Stimulated activated CD8-positive, alpha-beta memory T cell treated with anti-CD3 and anti-CD28 coated beads, Interleukin-2, amount 100 ng/mL, for 1 hour (primary cell): Measurements from ENCODE around the gene GPR132.
A peak's percentile ranks its signal among the peaks of the same experiment; 100 is the strongest.

Experiments
- DNase-seq, 2 donors: peaks; one replicate each; pipeline ENCODE4 v3.0.0-alpha.2; 2020; ENCODE audit warnings: low read depth in 2 of 2

GPR132 gene

DNA sequence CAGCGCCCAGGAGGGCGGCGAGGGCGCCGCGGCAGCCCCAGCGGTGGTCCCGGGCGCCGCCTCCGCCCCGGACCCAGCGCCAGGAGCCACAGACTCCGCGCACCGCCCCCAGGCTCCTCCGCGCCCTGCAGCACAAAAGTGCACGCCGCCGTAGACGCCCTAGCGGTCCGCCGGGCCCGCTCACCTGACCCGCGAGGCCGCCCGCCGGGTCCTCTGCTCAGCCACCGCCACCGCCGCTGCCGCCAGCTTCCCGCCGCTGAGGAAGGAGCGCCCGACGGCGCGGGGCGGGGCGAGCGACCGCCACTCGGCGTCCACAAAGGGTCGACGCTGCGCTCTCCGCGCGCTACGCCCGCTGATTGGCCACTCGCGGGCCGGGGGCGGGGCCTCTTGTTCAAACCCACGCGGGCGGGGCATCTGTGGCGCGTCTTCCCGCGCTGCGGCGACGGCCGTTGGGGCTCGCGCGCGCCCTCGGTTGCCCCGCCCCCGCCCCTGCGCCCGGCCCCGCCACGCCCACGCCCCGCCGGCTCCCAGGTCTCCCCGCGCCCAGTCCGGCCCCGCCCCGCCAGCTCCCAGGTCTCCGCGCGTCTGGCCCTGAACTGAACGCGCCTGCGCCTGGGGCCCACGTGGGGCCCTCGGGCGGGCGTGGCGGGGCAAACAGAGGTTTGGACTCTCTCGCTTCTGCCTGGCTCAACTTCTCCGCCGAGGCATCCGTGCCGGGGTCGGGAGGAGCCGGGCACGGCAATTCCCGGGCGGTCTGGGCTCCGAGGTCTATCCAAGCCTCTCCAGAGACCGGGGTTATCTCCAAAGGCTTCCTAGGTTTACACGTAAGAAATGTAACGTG lies 44.2 kb downstream of the GPR132 start, which contains the start of gene CDCA4:
CDCA4 (minus strand) TSS at position 269 of the 841 bp plus-strand sequence. CDS start 9,154 bp downstream, outside the sequence.
- DNase-seq: peak; percentile 98

DNA sequence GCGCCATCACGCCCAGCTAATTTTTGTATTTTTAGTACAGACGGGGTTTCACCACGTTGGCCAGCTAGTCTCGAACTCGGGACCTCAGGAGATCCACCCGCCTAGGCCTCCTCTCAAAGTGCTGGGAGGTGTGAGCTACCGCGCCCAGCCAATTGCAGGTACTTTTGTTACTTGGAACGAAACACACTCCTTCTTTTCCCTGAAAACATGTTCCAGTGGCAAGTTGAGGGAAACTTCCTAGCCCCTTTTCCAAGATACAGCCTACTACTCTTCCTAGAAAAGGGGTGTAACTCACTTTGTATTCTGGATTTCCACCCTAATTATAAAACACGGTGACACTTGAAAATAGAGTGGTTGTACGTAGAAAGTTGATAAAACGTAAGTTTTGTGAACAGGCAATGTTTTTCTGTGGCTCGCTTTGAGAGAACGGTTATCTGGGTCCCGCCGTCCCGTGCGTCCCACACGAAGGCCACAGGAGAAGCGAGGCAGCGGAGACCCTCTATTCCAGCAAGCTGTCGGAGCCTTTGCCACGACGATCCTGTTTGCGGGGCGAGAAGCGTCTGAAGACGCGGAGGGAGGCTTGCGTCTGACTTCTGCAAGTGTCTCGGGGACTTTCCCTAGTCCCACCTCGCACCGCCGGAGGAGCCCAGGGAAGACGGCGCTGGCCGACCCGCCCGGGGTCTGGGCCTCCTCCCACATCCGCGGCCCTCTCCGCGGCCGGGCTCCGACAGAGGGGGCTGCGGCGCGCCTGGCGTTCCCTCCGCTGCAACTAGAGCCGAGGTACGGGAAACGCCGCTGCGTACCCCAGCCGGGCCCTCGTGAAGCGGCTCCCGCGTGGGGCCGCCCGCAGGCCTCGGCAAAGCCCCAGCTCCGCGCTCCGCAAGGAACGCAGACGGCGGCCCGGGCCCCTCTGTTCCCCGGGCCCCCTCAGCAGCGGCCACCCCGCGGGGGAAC lies 45.1 kb downstream of the GPR132 start:
- peak; percentile 29 to 41 for DNase-seq

DNA sequence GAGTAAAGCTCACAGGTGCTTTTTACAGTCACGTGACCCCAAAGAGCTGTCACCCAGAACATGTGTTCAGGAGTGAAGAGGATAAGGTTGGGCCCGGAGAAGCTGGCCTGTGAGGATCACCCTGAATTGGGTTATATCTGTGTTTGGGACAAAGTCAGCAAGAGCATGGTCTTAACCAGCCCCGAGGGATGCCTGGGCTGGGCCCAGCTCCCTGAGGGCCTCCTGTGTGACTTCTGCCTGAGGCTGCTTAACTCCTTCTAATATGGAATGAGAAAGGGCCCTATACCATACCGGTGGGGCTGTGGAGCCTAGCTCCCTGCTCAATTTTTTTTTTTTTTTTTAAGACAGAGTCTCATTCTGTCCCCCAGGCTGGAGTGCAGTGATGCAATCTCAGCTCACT lies 46.8 kb downstream of the GPR132 start:
- DNase-seq: no peak

GRCh38 chr14:105015905-105016304 lies 49.3 kb downstream of the GPR132 start:
- no peak for DNase-seq

- no peak for DNase-seq
These were observed 50.0 kb downstream of the GPR132 start for GRCh38 chr14:105015242-105015641.

DNA sequence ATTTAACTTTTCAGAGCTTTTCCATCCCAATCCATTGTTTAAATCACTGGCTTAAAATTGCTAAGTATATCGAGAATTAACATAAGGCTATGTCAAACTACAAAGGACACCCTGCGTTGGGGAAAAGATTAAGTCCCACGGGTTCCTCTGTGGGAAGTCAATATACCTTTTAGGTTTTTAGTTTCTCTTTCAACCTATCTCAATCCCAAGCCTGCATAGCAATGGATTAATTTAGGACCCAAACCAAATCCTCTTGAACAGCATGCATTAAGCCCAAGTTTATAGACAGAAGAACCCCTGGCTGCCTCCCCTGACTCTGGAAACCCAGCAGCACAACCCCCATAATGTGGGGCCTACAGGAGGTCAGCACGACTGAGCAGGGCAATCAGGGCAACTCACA lies 50.6 kb downstream of the GPR132 start:
- no peak for DNase-seq

DNA sequence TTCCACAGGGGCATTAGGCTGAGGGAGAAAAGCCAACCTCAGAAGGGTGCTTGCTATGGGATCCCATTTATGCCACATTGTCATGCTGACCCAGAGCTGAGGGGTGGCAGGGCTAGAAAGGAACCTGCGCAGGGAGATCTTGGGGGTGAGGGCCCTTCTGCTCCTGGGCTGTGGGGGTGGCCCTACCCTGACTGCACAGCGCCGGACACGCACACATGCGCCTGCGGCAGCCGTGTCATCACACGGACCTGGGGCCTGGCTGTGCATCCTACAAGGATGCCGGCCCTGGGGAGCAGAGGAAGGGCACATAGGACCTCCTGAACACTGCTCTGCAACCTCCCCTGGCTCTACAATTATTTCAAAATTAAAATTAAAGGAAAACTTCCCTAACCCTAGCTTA lies 51.2 kb downstream of the GPR132 start:
- DNase-seq: no peak

DNA sequence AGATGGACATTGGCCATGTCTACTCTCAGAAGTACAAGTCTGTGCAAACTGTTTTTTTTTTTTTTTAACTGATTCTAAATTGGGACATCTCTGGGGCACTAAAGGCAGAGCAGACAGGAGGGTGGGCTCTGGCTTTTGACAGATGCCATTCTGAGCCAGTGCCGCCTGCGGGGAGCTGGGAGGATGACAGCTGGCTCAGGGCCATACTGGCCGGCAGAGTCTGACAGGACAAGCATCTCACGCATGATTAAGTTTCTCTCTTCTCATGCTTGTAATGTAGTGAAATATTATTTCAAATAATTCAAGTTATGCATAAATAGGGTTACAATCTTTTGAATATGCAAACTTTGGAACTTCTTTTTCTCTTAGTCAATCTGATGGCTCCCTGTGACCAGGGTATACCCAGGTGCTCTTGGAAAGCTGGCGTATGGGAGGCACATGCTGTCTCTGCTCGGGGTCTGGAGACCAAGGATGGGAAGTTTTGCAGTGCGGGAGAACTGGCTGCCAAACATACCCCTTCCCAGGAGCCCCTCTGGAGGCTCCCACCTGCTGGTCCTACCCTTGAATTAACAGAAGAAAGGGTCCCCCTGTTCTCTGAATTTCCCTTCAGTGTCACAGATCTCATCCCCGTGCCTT lies 52.0 kb downstream of the GPR132 start:
- no peak for DNase-seq

GRCh38 chr14:105012171-105012985 lies 52.9 kb downstream of the GPR132 start:
- no peak for DNase-seq

GRCh38 chr14:105011312-105011990 lies 53.8 kb downstream of the GPR132 start:
- no peak for DNase-seq

DNA sequence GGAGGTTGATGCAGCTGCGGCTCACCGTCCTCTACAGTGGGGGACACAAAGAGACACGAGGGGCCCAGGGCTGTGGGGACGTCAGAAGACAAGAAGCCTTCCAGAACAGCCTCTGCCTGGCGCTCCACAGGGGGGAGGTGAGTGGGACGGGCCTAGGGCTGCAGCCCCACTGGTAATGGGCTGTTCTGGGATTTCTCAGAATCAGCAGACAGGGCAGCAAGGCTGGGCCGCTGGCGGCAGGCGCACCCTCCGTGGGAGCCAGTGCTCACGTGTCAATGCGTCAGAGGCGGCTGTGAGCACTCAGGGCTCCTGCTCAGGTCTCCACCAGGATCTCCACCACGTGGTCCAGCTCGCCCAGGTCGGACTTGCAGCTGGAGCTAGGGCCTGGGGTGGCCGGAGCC lies 54.3 kb downstream of the GPR132 start:
- DNase-seq: no peak

DNA sequence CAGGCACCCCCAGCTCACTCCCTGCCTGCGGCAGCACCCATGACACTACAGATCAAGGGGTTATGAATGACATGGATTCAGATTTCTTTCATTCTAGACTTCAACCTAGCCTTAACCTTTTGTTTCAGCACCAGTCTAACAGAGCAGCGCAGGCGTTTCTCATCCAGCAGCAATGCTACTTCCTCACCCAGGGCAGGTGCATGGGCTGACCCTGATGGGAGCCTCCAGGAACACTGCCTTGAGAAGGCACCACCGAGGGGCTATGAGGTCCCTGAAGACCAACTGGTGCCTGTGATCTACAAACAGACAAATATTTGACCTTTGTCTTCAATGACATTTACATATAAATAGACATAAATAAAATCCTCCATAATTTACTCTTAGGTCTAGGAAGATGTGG lies 55.1 kb downstream of the GPR132 start:
- no peak for DNase-seq

DNA sequence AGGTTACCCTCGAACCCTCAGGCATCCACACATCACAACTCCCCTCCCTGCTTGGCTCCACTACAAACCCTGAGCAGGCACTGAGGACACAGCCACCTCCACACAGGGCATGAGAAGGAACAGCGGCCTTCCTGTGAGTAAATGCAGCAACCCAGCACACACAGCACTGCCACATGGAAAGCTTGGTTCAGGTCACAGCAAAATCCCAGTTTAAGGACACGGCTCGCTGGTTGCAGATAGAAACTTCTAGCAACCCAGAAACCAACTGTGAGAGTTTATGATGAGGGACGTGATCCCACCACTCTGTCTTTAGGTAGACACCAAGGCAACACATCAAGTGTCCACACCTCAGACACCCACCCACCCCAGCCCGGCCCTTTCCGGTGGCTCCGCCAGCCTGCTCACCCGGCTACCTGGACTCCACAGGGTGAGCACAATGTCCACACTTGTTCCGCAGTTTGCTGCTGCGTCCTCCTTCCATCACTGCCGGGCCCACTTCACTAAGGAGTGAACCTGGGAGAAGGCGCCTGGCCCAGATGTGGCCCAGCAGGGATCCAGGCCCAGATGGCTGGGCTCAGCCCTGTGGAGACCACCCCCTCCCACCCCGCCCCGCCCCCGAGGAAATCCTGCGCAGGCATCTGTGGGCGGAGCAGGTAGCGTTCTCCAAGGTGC lies 57.5 kb downstream of the GPR132 start:
- no peak for DNase-seq

DNA sequence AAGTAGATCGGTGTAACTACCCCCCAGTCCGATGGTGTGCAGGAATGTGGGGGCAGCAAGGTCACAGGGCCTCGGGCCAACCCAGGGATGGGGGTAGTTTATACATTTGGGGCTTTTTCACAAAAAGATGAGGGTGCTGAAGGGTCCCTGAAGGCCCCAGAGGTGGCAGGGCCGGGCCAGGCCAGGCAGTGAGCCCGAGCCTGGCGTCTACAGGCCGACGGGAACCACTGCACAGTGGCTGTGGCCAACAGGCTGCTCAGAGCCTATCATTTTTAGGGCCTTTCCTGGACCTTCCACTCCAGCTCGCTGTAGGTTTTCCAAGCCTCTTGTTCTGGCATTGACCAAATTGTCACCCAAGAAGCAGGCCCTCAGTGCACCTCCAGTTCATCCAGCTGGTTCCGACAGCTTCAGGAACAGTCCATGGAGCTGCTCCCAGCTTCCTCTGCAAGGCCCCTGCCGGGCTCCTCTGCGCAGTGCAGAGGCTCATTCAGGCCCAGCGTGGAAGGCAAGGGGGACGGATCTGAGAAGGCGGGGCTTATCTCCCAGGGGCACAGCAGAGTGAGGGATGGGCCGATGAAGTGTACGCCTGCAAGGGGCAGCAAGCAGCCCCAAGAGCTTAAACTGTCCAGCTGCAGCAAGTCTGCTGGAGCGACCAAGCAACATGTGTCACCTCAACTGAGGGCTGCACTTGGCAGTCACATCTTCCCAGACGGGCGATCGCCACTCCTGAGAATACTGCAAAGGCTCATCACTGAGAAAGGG lies 58.2 kb downstream of the GPR132 start:
- DNase-seq: no peak

DNA sequence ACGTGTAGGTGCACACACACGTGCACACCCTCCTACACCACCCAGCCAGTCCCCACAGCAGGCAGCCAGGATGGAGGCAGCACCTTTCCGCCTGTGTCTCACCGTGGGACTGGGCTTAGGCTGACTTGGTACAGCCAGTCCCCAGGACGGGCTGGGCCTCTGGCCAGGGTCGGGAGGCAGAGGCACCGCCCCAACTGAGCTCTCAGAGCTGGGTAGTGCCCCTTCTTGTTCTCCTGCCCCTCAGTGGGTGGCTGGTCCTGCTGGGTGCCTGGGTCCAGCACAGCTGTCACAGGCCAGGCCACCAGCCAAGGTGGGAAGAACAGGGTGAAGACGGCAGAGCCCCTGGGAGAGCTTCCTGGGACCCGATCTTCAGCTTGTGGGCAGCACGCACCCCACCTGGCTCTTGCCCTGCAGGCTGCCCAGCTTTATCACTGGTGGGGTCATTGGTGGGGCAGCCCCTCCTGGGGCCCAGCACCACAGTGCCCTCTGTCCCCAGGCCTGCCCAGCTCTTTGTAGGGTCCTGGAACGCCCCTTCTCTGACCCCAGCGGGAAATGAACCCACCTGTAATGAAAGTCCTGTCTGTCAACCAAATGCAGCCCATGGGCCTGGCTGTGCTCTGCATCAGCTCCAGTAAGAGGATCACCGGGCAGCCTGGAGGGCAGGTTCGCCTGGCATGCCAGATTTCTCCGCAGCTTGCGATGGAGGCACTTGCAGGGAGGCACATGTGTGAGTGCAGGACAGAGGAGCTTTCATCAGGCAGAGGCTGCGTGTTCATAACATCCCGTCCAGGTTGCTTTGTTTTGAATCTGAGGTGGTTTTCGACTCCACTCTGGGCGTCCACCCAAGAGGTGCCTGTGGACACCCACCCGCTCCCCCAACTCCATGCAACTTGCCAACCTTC lies 59.0 kb downstream of the GPR132 start:
- no peak for DNase-seq

GRCh38 chr14:105005329-105005928 lies 59.8 kb downstream of the GPR132 start:
- DNase-seq: no peak
